C4-2B (cell line): Measurements from ENCODE around the gene CRIP2.

Source experiments
- H3K27ac ChIP-seq: fragments of 450-650 bp; 2 replicates; pipeline ENCODE4 v1.5.1; 2017
- CTCF ChIP-seq: fragments of 450-650 bp; conservative IDR thresholded peaks from 2 replicates; pipeline ENCODE4 v1.5.1; 2017; ENCODE audit warnings: mild to moderate bottlenecking
- ZFX ChIP-seq: fragments of 450-650 bp; IDR thresholded peaks from 2 replicates; pipeline ENCODE4 v1.6.1; 2017

Gene CRIP2

DNA sequence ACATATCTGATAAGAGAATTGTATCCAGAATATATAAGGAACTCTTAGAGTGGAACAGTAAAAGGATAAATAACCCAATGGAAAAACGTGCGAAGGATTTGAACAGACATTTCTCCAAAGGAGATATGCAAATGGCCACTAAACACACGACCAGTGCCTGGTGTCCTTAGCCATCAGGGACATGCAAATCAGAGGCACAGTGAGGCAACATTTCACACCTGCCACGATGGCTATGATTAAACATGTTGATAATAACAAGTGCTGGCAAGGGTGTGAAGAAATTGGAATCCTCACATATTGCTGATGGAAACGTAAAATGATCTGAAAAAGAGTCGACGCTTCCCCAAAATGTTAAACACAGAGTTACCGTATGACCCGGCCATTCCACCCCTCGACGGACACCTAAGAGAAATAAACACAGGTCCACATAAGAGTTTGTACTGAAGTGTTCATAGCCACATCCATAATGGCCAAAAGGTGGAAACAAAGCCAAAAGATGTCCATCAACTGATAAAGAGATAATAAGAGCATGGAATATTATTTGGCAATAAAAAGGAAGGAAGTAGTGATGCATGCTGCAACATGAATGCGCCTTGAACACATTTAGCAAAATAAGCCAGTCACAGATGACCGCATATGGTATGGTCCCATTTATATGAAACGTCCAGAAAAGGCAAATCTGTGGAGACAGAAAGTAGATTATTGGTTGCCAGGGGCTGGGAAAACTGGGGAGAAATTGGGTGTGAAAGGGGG, 45.5 kb downstream of the CRIP2 start:
- TF ChIP-seq ZFX (no peak), CTCF (no peak)

GRCh38 chr14:105525326-105525725, 50.7 kb downstream of the CRIP2 start:
- TF ChIP-seq CTCF = no peak
- no peak overlapping the region for H3K27ac ChIP-seq

More for the DNA sequence above, 45.5 kb downstream of the CRIP2 start:
- no peak overlapping the region for H3K27ac ChIP-seq

DNA sequence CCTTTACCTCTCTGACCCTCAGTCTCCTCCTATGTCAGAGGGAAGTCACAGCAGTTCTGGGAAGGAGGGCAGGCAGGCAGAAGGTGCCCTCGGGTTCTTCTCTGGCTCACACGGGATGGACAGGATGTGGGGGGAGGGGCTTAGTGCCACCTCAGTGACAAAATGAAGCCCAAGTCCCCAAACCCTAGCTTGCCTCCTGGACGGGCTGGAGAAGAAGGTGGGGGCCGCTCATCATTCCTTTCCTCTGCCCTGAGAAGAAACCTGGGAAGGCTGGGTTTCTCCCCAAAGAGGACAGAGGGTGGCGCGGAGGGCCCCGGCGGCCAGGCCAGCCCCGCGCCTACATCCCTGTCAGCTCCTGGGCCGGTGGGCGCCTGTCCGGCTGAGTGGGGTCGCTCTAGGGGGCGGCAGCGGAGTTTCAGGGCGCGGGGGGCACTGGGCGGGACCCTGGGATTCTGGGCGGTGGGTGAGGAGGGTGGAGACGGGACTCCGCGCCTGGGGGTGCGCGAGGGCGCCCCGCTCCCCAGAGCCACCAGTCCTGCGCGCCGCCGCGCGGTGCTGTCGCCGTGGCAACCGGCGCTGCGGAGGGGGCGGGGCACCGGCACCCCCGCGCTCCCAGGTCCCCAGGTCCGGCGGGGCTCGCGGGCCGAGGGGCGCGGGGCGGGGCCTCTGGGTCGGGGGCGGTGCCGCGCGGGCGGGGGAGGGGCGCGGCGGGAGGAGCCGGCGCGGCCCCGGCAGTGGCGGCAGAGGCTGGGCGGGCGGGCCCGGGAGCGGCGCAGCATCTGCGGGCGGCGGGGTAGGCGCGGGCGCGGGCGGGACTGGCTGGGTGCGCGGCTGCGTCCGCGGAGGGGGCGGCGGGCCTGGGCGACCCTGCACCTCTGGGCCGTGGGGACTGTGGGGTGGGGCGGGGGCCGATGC, 51.5 kb downstream of the CRIP2 start, which contains the start of gene TMEM121:
Gene TMEM121 (plus strand): TSS at position 723 of the 915 bp plus-strand sequence. CDS start 2,252 bp downstream, outside the sequence.
- TF ChIP-seq ZFX (no peak), CTCF (no peak)
- H3K27ac ChIP-seq = no peak within 1 kb of the TSS

- H3K27ac ChIP-seq = no peak overlapping the region
- TF ChIP-seq CTCF (no peak), ZFX (no peak)
Measured at GRCh38 chr14:105526776-105527380, 52.3 kb downstream of the CRIP2 start.

DNA sequence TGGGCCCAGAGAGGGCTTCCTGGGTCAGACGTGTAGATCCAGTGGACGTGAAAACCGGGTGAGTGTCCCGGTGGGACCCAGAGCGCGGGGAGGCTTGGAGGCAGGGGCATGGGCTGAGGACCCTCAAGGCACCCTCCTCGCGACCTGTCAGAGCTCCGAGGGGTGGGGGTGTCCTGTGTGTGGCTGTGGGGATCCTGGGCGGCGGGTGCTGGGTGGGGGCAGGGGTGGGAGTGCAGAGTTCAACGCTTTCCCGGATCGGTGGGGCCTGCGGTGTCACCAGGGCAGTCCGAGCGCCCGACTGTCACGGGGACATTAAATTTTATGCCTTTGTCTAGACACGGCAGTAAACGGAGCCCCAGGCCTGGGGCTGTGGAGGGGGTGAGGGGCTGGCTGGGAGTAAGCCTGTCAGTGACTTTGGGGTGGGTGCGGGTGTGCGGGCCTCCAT, 52.8 kb downstream of the CRIP2 start:
- no peak for TF ChIP-seq CTCF
- H3K27ac ChIP-seq = no peak overlapping the region

GRCh38 chr14:105527826-105528585, 53.4 kb downstream of the CRIP2 start:
- TF ChIP-seq ZFX (peak; percentile 55; the same call in 1 of the 2 replicates), CTCF (peak; percentile 94)
- H3K27ac ChIP-seq = peak overlapping the region; percentile 53
